BJ (cell line): ENCODE measurements around the gene NPAS3. TPM values are rescaled to one million over a fixed set of nuclear protein-coding genes. Genes with fewer than 3 reads are reported as not detected.

ENCODE experiments used
- CTCF ChIA-PET: fragments of 350-600 bp; formaldehyde crosslinking; extraction: SDS; loops from one replicate; lab custom pipeline; 2021; ENCODE audit warnings: antibody characterized with exemption, inconsistent platforms; lab: Yijun Ruan, JAX
- POLR2A ChIA-PET: fragments of 300-600 bp; sonication (Branson Sonifier 250); formaldehyde crosslinking; extraction: SDS; loops from one replicate; lab custom pipeline; 2021; ENCODE audit warnings: antibody characterized with exemption; lab: Charles Lee
- DNase-seq: peaks from one replicate; pipeline ENCODE4 v3.0.0-alpha.2; 2011; ENCODE audit warnings: low read depth
- H3K27me3 ChIP-seq: 2 replicates; pipeline ENCODE4 v1.6.0; 2011; ENCODE audit warnings: low read length; ENCODE audit not compliant: control insufficient read depth, insufficient read depth
- H3K36me3 ChIP-seq: 2 replicates; pipeline ENCODE4 v1.5.1; 2011; ENCODE audit warnings: low read length; ENCODE audit not compliant: control insufficient read depth, insufficient read depth
- H3K4me3 ChIP-seq: 2 replicates; pipeline ENCODE4 v1.5.1; 2011; ENCODE audit warnings: low read depth, mild to moderate bottlenecking, control low read depth, low read length
- CTCF ChIP-seq: IDR thresholded peaks from 2 replicates; pipeline ENCODE4 v1.5.1; 2011; ENCODE audit warnings: low read depth, mild to moderate bottlenecking, control low read depth, inconsistent platforms, low read length, moderate library complexity; ENCODE audit not compliant: insufficient read depth
- polyA plus RNA-seq: library from polyadenylated mRNA; depleted of rRNA; stranded (reverse); fragments of >200 nt; gene quantifications from 2 replicates; pipeline ENCODE4 v1.2.3, GENCODE V29; 2011

The NPAS3 gene
- polyA plus RNA-seq, 1 experiment = 0.09 TPM

GRCh38 chr14:33848706-33849454, 910.2 kb downstream of the NPAS3 start:
- peak; percentile 63 for TF ChIP-seq CTCF
- POLR2A ChIA-PET = no interaction called here
- CTCF ChIA-PET = interaction anchor here (0.8 to 19.0 kb wide), 19 partner anchors 9 to 458 kb away, joined by 3 to 304 read pairs (median 5); no protein-coding TSS in a partner anchor

GRCh38 chr14:33849455-33849801, 910.7 kb downstream of the NPAS3 start:
- no peak for DNase-seq
- TF ChIP-seq CTCF = no peak
- CTCF ChIA-PET = interaction anchor here (0.7 to 19.0 kb wide), 19 partner anchors 9 to 458 kb away, joined by 3 to 304 read pairs (median 4); no protein-coding TSS in a partner anchor
- POLR2A ChIA-PET = no interaction called here
- peaks cover 4% of the 10 kb centered on the region; the same call in 1 of the 2 replicates for H3K27me3 ChIP-seq
- H3K4me3 ChIP-seq = no peak overlapping the region
- H3K36me3 ChIP-seq = no peaks in the 10 kb centered on the region

More at GRCh38 chr14:33848706-33849454, 910.2 kb downstream of the NPAS3 start:
- Histone ChIP-seq H3K27me3 (peaks cover 4% of the 10 kb centered on the region; the same call in 1 of the 2 replicates), H3K4me3 (no peak overlapping the region), H3K36me3 (no peaks in the 10 kb centered on the region)
- no peak for DNase-seq

- Histone ChIP-seq H3K36me3 (no peaks in the 10 kb centered on the region), H3K4me3 (no peak overlapping the region), H3K27me3 (peaks cover 2% of the 10 kb centered on the region; the same call in 1 of the 2 replicates)
- ChIA-PET POLR2A (no interaction called here), CTCF (interaction anchor here (1.4 to 19.0 kb wide), 3 partner anchors 12 to 376 kb away, joined by 3 to 304 read pairs (median 8); no protein-coding TSS in a partner anchor)
- no peak for DNase-seq
- TF ChIP-seq CTCF = no peak
Measured at GRCh38 chr14:33850826-33851225, 912.1 kb downstream of the NPAS3 start.

GRCh38 chr14:33851366-33851765, 912.7 kb downstream of the NPAS3 start:
- no peak for DNase-seq
- H3K4me3 ChIP-seq = no peak overlapping the region
- TF ChIP-seq CTCF = no peak
- POLR2A ChIA-PET = no interaction called here
- no peaks in the 10 kb centered on the region for H3K36me3 ChIP-seq
- CTCF ChIA-PET = interaction anchor here (1.5 to 19.0 kb wide), 2 partner anchors 12 to 248 kb away, joined by 8 to 304 read pairs; no protein-coding TSS in a partner anchor
- H3K27me3 ChIP-seq = peaks cover 2% of the 10 kb centered on the region; the same call in 1 of the 2 replicates

- no peak for TF ChIP-seq CTCF
- DNase-seq = no peak
- Histone ChIP-seq H3K27me3 (peaks cover 2% of the 10 kb centered on the region; the same call in 1 of the 2 replicates), H3K4me3 (no peak overlapping the region), H3K36me3 (no peaks in the 10 kb centered on the region)
- ChIA-PET POLR2A (no interaction called here), CTCF (interaction anchor here (0.8 to 1.7 kb wide), 3 partner anchors 9 to 574 kb away, joined by 3 to 5 read pairs (median 4); no protein-coding TSS in a partner anchor)
Measured at GRCh38 chr14:33851931-33852330, 913.3 kb downstream of the NPAS3 start.
